HG03064 (cell line): ENCODE results near the gene ZW10.
"Not testable (repeated sequence)": the region's sequence is repeated elsewhere in the genome, so short reads cannot be mapped to it uniquely, and the experiment has no call there.

Experiments used
- ATAC-seq: cut with Tn5 transposase; IDR thresholded peaks from one replicate; pipeline ENCODE4 v1.9.1; 2021; ENCODE audit warnings: low read depth; ENCODE audit not compliant: unreplicated experiment

Gene ZW10

GRCh38 chr11:113705871-113706655 lies 67.4 kb downstream of the ZW10 start, which contains the start of gene TMPRSS5:
TMPRSS5 (minus strand) TSS chr11:113706308; CDS start chr11:113706224, 84 bp downstream.
- ATAC-seq, result no peak

DNA sequence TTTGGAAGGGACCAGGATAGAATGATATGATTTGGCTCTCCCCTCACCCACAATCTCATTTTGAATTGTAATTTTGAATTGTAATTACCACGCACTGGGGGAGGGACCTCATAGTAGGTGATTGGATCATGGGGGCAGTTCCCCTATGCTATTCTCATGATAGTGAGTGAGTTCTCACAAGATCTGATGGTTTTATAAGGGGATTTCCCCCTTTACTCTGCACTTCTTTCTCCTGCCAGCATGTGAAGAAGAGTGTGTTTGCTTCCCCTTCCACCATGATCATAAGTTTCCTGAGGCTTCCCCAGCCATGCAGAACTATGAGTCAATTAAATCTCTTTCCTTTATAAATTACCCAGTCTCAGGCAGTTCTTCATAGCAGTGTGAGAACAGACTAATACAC lies 69.9 kb downstream of the ZW10 start:
- not testable (repeated sequence) for ATAC-seq

- ATAC-seq, result no peak
Measured at GRCh38 chr11:113701491-113701890, 72.0 kb downstream of the ZW10 start.

DNA sequence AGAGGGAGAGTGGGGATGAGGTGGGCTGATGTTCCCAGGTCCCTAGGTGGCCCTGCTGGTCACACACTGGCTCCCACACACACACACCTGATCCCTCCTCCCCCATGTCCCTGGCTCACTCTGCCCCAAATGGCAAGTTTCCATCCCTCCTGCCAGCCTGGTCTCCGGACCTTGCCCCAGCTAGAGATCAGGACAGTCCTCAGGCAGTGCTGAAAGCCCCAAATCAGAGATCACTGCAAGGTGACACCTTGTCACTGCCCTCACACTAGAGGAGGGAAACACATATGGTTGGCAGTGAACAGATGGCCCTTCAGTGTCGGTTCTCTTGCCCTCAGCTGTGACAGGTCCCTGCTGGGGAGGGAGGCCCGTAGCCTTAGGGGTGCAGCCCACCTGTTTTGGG lies 75.0 kb downstream of the ZW10 start:
- ATAC-seq, result no peak

GRCh38 chr11:113697756-113698407 lies 75.6 kb downstream of the ZW10 start:
- ATAC-seq, result no peak

GRCh38 chr11:113697111-113697510 lies 76.4 kb downstream of the ZW10 start:
- no peak for ATAC-seq

DNA sequence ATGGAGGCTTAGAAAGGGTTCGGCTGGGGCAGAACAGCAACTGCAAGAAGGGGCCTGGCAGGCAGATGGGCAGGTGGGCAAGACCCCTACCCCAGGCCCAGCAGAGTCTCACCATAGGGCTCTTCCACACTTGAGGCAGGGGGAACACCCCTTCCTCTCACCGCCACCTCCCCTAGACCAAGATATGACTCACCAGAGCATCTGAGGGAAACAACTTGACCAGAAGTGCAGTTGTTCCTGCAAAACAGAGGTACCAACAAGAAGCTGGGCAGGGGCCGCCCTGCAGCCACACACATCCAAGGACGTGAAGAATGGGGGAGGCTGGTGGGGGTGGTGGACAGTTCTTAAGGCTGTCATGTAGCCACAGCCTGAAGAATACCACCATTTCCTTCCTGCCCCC lies 78.3 kb downstream of the ZW10 start:
- ATAC-seq, result no peak

DNA sequence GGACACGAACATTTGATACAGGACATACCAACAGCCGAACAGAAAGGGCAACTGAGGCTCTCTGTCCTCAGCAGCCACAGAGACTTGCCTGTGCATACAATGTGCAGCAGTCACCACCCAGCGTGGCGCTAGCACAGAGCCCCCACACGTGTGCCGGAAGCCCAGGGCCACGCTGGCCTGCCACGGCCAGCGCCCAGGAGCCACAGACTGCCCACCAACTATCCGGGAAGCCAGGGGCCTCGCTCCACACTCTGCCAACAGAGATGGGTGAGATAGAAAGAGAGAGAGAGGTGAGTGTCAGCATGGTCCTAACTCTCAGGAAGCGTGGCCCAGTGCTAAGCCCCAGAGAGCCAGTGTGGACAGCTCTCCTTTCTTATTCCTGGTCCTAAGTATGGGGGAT lies 79.1 kb downstream of the ZW10 start:
- ATAC-seq, result no peak

DNA sequence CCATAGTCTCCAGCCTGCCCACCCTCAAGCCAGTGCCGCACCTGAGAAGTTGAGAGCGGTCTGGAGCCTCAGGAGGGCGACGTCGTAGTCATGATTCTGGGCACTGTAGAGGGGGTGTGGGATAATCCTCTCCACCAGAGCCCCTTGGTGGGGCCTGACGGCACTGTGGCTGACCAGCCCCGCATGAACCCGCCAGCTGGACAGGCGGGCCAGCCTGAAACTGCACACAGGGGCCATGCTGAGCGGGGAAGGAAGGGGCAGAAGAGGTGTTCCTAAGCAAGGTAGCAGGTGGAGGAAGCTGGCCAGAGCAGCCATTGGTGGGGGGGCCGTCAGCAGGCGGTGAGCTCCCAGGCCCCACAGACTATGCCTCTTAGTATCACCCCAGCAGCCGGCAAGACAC lies 80.5 kb downstream of the ZW10 start:
- ATAC-seq, result no peak

DNA sequence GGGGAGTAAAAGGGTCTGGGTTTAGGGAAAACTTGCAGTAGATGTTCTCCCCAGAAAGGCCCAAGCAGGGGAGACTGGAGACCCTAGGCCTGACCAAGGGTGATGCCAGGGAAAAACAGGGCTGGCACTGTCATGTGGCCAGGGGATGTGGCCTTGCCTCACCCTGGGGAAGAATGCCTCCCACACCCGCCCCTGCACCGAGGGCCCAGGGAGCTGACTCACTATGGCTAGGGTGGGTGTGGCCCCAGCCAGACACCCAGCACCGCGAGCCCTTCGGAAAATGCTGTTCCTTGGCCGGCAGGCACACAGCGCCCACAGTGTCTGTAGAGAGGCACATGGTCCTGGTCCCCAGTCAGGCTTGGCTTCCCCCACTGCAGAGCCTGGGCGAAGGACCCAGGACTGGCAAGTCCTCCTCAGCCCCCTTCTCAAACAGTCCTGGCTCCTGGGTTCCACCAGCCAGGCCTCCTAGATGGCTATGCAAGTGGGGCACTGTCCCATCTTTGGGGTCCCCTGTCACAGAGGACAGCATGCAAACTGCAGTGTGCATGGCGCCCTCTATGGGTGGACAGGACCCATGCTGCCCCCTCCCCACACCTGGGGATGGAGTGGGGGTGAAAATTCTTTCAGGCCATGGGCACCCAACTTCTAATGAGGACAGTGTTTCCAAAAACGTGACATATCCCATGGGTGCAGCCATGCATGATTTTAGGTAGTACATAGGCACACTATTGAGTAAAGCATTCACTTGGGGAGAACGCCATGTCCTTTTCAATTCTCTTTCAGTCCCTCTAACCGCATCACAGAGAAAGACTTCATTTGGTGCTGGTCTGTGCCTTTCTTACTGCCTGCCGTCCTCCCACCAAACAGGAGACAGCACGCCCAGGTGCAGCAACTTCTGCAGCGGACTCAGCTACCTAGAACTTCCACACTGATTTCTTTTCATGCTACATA lies 82.6 kb downstream of the ZW10 start:
- no peak for ATAC-seq

DNA sequence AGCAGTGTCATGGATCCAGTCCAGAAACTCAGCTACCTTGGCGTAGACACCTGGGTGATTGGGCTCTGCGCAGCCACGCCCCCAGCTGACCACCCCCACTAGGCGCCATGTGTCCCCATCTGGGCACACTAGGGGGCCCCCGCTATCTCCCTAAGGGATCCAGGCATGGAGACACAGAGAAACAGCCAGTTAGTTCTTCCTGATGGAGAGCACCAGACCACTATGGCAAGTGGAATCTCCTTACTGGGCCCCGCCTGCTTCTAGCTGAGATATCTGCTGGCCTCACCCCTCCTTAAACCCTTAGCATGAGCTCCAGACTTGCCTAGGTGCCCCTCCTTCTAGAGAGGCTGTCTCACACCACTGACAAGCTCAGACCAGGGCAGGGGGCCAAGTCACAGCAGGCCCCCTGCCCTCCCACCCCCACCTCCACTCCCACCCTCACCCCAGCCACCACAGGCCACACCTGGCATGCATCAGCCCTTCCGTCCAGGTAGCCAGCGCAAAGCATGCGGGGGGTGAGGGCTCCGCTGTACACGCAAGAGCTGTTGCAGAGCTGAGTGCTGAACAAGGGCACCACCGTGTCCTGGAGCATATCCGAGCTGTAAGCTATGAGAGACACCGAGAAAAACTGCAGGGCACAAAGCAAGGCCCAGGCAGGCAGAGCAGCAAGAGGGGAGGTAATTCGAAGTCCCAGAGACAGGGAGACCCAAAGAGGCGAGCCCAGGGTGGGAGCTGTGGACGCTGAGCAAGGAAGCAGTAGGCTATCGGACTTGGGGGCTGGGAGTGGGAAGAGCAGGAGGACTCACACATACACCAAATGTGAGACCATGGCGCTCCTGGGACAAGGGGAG lies 83.5 kb downstream of the ZW10 start:
- no peak for ATAC-seq

DNA sequence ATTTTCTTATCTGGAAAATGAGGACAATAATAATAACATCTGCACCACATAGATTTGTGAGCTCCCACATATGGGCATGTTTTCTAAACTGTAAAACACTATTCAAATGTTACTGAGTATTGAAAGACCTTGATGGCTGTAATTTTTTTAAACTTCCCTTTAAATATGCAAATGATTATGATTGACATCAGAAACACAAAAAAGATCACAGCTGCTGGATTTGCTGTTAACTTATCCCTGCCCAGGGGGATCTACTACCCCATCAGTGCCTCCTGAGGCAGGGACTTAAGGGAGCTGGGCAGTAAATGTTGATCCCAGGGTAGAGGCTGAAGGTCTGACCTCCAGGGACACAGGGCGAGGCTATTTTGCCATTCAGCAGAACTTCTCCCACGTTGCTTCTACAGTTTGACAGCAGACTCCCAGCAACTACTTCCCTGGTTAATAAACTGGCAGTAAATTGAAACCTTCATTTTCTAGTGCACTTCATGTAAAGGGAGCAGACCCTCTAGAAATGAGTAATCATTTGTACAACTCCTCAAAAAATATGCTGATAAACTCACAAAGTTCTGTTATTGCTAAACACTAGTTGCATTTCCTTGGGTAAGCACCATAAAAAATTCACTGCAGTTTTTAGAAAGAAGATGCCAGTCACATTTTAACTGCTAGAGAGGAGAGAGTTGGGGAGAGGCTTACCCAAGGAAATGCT lies 87.7 kb downstream of the ZW10 start:
- no peak for ATAC-seq

DNA sequence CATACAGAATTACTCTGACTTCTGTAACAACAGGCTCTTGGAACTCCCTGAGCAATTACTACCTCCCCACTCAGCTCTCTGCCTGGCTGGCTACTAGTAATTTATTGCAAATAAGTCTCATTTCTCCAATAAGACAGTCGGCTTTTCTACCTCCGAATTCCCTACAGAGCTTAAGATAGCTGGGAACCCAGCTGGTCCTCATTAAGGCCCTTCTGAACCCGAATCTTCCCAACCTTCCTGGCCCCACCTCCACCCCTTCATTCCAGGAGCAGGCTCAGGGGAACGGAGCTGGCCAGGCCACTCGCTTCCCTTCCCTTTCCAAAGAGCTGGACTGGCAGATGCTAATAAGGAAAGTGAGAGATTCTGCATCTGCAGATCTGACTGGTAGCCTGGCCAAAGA lies 89.0 kb downstream of the ZW10 start:
- ATAC-seq, result no peak

GRCh38 chr11:113683481-113684046 lies 89.9 kb downstream of the ZW10 start:
- ATAC-seq, result no peak
